HG03575 (cell line): ENCODE data around the gene BBIP1.

Source experiments
- ATAC-seq: cut with Tn5 transposase; IDR thresholded peaks from one replicate; pipeline ENCODE4 v1.9.1; 2021; ENCODE audit not compliant: unreplicated experiment, insufficient number of reproducible peaks, low FRiP score; ENCODE audit errors: extremely low read depth

Gene BBIP1

DNA sequence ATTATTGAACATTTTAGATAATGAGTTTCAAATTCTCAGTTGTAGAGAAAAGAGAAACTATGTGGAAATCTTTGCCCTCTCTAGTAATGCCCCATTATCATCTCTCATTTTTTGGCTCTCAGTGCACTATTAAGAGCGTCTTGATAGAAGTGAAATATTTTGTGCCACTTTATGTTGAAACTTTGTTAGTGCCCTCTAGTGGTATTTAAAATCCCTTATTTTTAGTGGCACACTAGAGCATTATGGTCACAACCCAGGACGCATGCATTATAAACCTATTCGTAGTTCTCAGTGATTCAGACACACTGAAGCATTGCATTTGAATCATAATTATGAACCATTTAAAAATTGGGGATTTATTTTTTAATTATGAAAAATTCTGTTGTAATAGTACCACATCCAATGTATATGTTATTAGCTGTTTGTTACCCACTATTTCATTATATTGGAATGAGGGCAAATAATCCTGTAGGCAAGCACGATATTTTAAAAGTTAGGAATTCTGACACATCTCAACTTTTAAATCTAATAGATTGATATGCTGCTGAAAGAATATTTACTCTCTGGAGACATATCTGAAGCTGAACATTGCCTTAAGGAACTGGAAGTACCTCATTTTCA is 25.3 kb downstream of the BBIP1 start:
- ATAC-seq: no peak

DNA sequence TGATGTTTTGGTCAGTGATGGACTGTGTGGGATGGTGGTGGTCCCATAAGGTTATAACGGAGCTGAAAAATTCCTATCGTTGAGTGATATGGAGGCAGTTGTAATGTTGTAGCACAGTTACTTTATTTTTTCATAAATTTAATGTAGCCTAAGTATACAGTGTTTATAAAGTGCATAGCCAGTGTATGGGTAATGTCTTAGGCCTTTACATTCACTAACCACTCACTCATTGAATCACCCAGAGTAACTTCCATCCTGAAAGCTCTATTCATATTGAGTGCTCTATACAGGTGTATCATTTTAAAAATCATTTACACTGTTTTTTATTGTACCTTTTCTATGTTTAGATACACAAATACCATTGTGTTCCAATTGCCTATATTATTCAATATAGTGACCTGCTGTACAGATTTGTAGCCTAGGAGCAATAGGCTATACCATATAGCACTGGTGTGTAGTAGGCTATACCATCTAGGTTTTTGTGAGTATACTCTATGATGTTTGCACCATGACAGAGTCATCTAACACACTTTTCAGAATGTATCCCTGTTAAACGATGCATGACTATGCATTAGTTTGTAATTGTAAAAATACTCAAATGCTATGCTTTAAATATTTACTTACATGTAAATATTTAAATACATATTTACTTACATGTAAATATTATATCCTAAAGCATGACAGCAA is 26.2 kb downstream of the BBIP1 start:
- no peak for ATAC-seq

DNA sequence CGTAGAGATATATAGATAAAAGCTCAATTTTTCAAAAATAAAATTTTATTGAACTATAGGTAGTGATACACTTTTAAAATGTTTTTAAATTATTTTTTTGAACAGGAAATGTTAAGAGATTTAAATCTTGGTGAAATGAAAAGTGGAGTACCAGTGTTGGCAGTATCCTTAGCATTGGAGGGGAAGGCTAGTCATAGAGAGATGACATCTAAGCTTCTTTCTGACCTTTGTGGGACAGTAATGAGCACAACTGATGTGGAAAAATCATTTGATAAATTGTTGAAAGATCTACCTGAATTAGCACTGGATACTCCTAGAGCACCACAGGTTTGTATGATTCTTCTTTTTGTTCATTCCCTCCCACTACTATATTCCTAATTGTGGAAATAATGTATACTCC is 31.4 kb downstream of the BBIP1 start:
- ATAC-seq: no peak

DNA sequence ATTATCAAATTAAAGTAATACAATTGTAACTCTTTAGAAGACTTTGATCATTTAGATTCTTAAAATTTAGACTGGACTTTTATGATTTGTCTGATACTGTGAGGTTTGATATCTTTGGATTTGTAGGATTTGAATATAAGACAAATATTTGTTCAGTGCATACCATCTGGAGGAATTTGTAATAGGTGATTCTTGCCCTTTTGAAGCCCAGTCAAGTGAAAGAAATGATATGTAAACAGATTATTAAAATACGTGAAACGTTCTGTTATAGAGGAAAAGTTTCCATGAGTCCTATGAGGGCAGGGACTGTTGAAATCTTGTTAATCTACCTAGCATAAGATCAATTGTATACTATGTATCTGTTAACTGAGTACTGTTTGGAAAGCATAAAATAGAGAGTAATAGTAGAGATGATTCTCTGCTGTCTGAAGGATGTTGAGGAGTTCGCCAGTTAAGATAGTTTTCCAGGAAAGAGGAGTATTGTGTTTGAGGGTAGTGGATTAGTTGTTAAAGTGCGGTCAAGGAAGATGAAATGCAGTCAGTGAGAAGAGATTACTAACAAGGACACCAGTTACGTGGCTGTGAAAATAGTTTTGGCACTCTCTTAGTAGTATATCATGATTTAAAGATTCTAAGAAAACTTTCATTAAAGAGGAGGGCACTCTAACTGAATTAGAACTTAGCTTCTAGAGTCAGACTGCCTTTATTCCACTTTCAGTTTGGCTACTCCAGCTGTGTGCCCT is 32.9 kb downstream of the BBIP1 start:
- no peak for ATAC-seq

DNA sequence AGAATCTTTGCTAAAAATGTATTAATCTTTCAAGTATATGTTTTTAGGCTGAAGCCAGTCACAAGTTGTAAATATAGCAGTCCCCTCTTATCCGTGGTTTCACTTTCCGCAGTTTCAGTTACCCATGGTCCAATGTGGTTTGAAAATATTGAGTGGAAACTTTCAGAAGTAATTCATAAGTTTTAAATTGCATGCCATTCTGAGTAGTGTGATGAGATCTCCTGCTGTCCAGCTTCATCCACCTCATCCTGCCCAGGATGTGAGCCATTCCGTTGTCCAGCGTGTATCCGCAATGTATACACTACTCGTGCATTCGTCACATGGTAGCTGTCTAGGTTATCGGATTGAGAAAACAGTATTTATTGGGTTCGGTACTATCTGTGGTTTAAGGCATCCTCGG is 35.1 kb downstream of the BBIP1 start:
- no peak for ATAC-seq

DNA sequence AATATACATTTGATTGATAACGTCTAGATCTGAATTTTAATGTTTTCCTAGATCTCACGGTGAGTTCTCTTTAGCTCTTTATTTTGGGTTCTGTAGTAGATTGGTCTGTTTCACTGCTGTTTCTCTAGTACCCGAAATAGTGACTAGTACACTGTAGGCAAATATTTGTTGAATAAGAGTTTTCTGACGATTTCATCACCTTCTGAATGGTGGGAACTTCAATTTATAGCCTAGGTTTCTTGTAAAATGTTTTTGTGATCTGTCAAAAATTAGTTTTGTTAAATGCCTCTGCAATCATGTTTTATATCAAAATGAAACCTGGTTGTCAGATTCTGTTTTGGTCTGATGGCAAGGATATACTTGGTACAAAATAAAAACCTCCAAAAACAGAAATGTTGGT is 37.1 kb downstream of the BBIP1 start:
- ATAC-seq: no peak

DNA sequence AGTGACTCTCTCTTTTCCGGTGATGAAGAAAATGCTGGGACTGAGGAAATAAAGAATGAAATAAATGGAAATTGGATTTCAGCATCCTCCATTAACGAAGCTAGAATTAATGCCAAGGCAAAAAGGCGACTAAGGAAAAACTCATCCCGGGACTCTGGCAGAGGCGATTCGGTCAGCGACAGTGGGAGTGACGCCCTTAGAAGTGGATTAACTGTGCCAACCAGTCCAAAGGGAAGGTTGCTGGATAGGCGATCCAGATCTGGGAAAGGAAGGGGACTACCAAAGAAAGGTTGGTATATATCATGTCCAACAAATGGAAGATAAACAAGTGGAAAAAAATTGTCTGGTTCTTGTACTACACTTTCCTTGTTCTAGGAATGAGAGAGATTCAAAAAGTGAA is 37.7 kb downstream of the BBIP1 start:
- ATAC-seq: no peak

DNA sequence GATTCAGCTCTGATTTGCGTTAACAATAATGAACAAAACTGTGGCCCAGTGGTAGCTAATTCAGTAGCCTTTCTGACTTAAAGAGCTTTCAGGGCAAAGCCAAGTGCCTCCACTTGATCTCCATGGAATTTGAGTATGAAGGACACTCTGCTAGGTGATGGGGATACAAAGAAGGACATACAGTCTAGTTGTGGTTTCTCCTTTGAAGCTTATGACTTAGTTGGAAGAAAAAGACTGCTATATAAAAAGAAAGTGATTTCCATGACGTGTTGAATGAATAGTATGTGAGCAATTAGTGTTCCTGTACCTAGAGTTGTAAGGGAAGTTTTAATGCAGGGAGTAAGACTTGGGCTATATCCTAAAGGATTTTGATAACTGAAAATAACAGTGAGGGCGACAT is 39.0 kb downstream of the BBIP1 start:
- ATAC-seq: no peak

DNA sequence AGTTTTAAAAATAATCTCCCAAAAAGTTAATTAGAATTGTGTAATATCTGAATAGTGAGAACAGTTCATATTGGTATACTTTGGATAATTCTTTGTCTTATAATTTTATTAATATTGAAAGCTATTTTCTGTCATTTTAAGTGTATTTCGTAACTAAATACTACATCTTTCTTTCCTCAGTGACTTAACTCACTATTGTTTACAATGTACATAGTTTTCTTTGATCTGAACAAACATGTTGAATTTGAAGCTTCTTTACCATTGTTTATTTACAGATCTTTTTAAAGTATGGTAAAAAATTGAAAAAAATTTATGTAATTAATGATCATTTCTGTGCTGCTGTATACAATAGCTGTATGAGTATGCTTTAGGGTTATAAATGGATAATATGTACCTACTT is 42.2 kb downstream of the BBIP1 start:
- no peak for ATAC-seq

DNA sequence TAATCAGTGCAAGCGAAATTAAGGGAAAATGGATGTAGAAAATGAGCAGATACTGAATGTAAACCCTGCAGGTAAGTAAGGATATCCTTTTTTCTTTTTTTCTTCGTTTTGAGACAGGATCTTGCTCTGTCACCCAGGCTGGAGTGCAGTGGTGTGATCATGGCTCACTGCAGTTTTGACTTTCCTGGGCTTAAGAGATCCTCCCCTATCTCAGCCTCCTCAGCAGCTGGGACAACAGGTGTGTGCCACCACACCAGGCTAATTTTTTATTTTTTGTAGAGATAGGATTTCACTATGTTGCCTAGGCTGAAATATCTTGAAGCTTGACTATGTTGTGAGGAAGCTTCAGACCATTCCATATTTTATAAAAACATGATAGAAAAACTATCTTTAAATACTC is 43.0 kb downstream of the BBIP1 start:
- no peak for ATAC-seq

DNA sequence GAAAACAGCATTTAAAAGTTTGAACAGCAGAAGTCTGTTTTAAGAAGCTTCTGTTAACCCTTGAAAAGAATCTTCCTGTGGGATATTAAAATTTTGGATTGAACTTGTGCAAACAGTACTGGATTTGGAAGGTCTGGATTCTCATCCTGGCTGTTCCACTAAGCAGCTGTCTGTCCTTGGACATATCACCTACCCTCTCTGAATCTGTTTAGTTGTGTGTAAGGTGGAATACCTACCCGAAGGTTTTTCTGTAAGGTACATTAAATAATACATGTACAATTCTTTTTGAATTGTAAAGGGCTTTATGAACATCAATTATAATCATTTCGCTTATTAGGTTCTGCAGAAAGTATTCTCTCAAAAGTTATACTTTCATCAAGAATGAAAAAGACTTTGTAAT is 45.0 kb downstream of the BBIP1 start:
- no peak for ATAC-seq

DNA sequence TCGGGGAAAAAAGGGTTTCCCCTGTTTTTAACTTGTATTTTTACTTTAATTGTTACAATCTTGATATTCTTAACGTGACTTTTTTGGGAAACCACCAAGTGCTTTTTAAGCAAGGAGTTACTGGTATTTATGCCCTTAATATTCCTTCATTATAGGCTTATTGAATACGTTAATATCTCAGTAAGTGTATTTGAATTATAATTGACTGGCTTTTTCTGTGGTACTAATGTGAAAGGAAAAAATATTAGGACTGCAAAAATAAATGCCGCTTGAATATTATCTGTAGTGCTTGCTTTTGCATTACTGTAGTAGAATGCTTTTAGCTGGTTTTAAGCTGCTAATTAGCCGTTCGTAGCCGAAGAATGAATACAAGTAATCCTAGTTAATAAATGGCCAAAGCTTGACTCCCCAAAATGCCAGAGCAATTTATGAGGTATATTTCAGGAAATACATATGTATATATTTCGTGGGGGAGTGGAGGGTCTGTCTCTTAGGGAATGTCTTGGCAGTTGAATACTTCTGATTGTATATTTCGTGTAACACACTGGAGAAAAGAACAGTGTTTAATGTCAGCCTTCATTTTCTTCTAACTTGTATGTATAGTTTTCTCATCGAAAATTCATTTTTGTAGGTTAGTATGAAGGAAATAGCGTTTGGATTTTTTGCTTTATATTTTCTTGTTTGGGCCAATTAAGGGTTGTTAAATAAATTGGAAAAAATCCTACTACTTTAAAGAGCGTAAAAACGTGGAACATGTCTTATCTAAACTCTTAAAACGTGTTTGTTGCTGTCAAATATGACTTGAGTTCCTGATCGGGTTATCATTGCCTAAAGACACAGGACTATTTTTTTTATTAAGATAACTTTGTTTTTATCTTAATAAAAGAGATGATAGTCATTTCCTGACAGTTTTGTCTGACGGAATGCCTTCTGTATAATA is 45.7 kb downstream of the BBIP1 start:
- ATAC-seq: no peak

DNA sequence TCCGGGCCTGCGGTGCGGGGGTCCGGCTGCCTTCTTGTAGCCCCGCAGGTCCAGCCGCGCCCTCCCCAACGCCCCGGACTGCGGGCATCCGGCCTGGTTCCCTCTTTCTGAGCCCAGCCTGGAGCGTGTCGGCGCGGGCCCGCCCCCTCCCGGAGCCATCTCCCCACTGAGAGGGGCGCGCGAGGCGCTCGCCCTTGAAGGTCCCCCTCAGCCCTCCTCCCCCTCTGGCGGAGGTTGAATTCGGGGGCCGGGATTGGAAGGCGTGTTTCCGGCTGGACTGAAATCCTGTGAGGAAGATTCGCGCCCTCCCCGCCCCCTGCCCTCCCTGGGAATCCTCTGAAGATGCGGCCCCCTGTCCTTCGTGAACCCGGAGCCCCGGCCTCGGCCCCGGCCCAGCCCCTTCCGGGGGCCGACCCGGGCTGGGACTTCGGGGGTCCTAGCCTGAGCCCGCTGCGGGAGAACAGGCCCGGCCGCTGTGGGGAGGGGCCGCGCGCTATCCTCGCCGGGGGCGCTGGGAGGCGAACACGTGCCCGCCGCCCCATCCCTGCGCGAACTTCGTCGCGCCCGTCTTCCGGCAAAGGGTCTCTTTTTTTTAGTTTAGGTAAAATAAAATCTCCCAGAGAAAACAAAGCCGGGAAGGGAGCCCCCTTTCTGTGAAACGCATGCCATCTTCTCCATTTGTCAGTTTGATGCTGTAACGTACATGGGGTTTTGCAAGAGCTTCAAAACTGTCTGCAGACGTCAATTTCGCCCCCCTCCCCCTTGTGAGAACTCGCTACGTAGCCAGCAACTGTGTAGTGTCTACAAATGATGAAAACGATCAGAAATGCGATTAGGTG is 46.6 kb downstream of the BBIP1 start:
- ATAC-seq: no peak

DNA sequence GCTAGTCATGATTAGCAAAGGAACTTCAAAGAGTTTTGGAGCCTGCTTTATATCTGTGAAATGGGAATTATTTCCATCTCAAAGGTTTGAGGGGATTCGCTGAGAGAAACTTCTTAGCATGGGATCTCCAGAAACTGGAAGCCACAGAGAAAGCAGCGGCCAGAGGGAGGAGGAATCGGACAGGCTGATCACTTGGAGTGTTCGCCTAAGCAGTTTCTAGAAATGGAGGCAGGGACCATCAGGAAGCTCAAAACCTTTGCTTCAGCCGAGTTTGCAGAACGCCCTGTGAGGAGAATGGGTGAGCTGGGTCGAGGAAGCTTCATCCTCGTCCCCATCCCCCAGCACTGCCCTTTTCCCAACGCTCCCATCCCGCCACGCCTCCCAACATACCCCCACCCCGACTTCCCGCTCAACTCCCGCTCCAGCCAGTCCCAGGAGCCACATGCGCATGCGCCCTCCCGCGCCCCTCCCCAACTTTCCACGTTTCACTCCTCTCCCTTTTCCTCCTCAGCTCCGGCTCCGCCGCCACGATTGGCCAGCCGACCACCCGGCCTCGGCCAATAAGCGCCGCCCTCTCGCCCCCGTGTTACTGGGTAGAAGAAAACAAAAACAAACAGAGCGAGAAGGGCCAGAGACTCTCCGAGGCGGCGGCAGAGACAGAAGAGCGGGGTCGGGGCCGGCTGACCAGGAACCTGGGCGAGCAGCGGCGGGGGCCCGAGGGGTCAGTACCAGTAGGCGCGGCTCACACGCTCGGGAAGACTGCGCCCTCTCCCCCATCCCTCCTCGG is 47.5 kb downstream of the BBIP1 start, which contains the start of gene PDCD4:
TSS of gene PDCD4 (plus strand) at position 631 of the 787 bp plus-strand sequence. CDS start 4,100 bp downstream, outside the sequence.
- peak; percentile 30 for ATAC-seq

DNA sequence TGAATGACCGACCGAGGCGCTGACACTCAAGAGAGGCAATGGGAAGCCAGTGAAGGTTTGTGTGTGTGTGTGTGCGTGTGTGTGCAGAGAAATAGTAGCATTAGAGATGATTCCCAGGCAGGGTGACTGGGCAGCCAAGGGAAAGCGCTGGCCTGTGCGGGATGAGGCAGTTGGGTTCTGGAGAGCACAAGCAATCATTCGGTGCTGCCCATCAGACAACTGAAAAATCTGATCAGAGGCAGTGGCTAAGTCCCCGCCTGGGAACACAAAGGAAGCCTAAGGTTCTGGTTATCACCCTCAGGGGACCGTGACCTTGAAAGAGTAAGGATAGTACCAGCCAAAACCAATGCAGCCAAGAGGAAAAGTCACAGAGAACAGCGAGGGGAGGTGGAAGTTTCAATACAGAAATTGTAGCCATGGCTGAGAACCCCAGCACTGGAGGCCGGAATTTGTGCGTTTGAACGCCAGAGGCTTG is 48.1 kb downstream of the BBIP1 start:
- no peak for ATAC-seq

DNA sequence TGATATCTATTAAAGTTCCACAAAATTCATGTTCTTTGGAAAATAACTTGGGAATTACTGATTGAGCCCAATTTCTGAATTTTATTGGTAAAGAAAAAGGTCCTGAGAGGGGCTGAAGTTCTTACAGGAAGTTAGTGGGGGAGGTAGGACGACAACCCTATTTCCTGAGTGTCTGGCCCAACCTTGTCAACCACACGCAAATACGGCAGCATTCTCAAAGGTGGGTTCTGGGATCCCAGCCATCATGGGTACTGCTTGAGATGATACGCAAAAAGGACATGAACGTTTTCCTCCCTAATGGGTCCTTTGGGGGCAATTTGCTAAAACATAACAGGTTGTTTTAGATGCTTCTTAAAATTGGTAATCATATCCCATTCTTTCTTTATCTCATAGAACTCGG is 50.0 kb downstream of the BBIP1 start:
- ATAC-seq: no peak

DNA sequence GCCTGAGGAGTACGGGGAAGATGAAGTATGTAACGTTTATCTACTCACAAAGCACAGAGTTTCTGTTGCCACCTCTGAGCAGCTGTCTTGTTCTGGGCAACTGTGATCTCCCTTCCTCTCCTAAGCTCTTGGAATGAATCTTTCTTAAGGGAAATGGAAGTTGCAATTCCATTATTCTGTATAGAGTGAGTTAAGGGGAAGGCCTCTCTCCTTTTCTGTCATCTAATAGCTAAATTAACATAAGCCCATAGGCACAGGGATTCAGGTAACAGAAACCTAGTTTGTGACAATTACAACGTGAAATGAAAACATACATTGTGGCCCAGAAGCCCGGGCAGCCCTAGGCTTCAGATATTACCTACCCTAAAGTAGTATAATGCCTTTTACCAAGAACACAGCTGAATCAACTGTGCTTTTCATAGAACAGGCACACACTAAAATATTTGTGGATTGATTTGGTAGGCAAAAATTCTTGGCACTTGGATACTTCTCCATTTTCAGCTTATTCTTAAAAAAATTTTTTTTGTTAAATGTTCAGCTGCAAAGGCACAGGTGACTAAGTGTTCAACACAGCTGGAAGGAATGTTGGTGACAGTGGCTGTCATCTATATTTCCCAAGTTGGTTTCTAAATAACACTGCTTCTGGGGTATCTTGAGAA is 51.0 kb downstream of the BBIP1 start:
- no peak for ATAC-seq
